HepG2 (cell line): Measurements from ENCODE around the gene FAM81A.

Experiments
- CTCF ChIP-seq: sonication (generic); formaldehyde crosslinking; IDR thresholded peaks from 2 replicates; pipeline ENCODE4 v1.5.0; 2020; ENCODE audit warnings: mild to moderate bottlenecking, missing genetic modification reagents, moderate library complexity
- E2F1 ChIP-seq: sonication (generic); formaldehyde crosslinking; IDR thresholded peaks from 2 replicates; pipeline ENCODE4 v1.5.0; 2020; ENCODE audit warnings: missing genetic modification reagents
- EZH2 ChIP-seq: conservative IDR thresholded peaks from 2 replicates; pipeline ENCODE4 v1.6.1; 2012; ENCODE audit warnings: mild to moderate bottlenecking, low read depth, low read length, moderate library complexity
- GABPA ChIP-seq, 2 experiments: IDR thresholded peaks; 2 replicates each; pipeline ENCODE4 v1.6.1; 2011 to 2016; ENCODE audit warnings: low read depth in 2 of 2, low read length in 1 of 2, missing biosample characterization in 1 of 2, missing genetic modification characterization in 1 of 2
- TF ChIP-seq, protein P1 (sequence below): sonication (generic); formaldehyde crosslinking; IDR thresholded peaks from 2 replicates; pipeline ENCODE4 v1.4.0; 2020; ENCODE audit warnings: low read depth, mild to moderate bottlenecking, missing genetic modification reagents

- TF ChIP-seq GABPA (IDR thresholded peaks at IDR 0.05; ENCODE audit: low read depth, low read length), result no peak
- TF ChIP-seq GABPA (CRISPR knock-in tag; IDR thresholded peaks at IDR 0.05; ENCODE audit: low read depth), result no peak
- no peak for TF ChIP-seq EZH2
- no peak for TF ChIP-seq E2F1
- TF ChIP-seq CTCF, result no peak
- TF ChIP-seq, protein P1, sequence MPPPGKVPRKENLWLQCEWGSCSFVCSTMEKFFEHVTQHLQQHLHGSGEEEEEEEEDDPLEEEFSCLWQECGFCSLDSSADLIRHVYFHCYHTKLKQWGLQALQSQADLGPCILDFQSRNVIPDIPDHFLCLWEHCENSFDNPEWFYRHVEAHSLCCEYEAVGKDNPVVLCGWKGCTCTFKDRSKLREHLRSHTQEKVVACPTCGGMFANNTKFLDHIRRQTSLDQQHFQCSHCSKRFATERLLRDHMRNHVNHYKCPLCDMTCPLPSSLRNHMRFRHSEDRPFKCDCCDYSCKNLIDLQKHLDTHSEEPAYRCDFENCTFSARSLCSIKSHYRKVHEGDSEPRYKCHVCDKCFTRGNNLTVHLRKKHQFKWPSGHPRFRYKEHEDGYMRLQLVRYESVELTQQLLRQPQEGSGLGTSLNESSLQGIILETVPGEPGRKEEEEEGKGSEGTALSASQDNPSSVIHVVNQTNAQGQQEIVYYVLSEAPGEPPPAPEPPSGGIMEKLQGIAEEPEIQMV (CRISPR knock-in tag), result no peak
Observed at GRCh38 chr15:59523702-59524101, 85.7 kb downstream of the FAM81A start.
